ENCODE data around the gene SMC6. TPM values are rescaled to one million over a fixed set of nuclear protein-coding genes. Genes with fewer than 3 reads are reported as not detected.

SMC6 gene
- total RNA-seq, 4 donors from 2014 or later, result 15.4 to 30.0 (median 19.0) TPM

DNA sequence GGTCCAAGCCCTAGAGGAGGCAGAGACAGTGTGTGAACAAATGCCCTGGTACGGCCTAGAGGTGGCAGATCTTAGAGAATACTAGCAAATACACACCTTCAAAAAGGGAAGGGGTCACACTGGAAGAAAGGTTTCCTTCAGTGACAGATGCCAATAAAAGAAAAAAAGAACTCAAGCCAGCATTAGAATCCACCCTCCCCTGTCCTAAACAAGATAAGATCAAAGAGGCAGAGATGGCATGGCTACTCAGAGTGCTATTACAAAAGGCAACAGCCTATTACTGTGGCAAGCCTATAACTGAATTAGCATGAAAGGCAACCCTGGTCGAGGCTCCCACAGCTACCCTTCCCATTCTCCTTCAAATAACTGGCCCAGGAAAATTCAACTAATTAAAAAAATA is 69.6 kb downstream of the SMC6 start:
- intact Hi-C loops (cut with DNase I), result no loop called here
- H3K4me3 ChIP-seq (replicated peaks in 1 of 3), result no peak overlapping the region
- no peak for DNase-seq
- H3K9me3 ChIP-seq, result no peaks in the 10 kb centered on the region
- H3K27me3 ChIP-seq, result no peaks in the 10 kb centered on the region
- 86 to 87% methylated on average over 2 of the region's 2 CpGs for WGBS, 2 donors
- TF ChIP-seq CTCF (IDR thresholded peaks at IDR 0.05), result no peak
- no peak for TF ChIP-seq POLR2A (IDR thresholded peaks at IDR 0.05)
- peaks cover 0 to 4% of the 10 kb centered on the region in 2 donors for H3K36me3 ChIP-seq
- H3K4me1 ChIP-seq, result no peaks in the 10 kb centered on the region
- H3K27ac ChIP-seq, result no peak overlapping the region

- WGBS, 2 donors, result 93 to 94% methylated on average over 6 of the region's 6 CpGs
- H3K9me3 ChIP-seq, result no peaks in the 10 kb centered on the region
- no peak for DNase-seq
- no peak for TF ChIP-seq POLR2A (IDR thresholded peaks at IDR 0.05)
- no peak for TF ChIP-seq CTCF (IDR thresholded peaks at IDR 0.05)
- intact Hi-C loops (cut with DNase I), result no loop called here
- no peaks in the 10 kb centered on the region for H3K4me1 ChIP-seq
- no peak overlapping the region for H3K4me3 ChIP-seq (replicated peaks in 1 of 3)
- no peaks in the 10 kb centered on the region for H3K36me3 ChIP-seq
- H3K27me3 ChIP-seq, result no peaks in the 10 kb centered on the region
- no peak overlapping the region for H3K27ac ChIP-seq
These were observed 71.3 kb downstream of the SMC6 start for GRCh38 chr2:17682098-17682857.

- no peak for DNase-seq
- intact Hi-C loops (cut with DNase I), result no loop called here
- TF ChIP-seq CTCF (IDR thresholded peaks at IDR 0.05) (no peak), POLR2A (IDR thresholded peaks at IDR 0.05) (no peak)
- H3K27me3 ChIP-seq, result no peaks in the 10 kb centered on the region
- no peaks in the 10 kb centered on the region for H3K4me1 ChIP-seq
- no peaks in the 10 kb centered on the region for H3K9me3 ChIP-seq
- no peak overlapping the region for H3K27ac ChIP-seq
- WGBS, 2 donors, result 98% methylated on average over 3 of the region's 3 CpGs
- H3K4me3 ChIP-seq (replicated peaks in 1 of 3), result no peak overlapping the region
- H3K36me3 ChIP-seq, result no peaks in the 10 kb centered on the region
These were observed 73.5 kb downstream of the SMC6 start for GRCh38 chr2:17680119-17680518.

DNA sequence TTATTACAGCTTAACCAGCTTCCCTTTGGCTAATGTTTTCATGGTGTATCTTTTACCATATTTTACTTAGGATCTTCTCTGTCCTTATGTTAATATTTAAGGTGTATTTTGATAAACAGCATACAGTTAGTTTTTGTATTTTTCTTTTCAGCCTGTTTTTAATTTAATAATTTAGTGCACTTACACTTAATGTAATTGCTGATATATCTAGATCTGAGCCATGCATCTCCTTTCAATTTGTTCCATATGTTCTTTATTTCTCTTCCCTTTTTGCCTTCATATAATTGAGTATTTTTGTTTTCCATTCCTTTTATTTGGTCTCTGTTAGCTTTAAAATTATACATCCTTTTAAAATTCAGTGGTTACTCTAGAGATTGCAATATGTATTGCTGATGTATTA is 78.8 kb downstream of the SMC6 start:
- TF ChIP-seq CTCF (IDR thresholded peaks at IDR 0.05) (no peak), POLR2A (IDR thresholded peaks at IDR 0.05) (no peak)
- Histone ChIP-seq H3K9me3 (no peaks in the 10 kb centered on the region), H3K4me3 (replicated peaks in 1 of 3) (no peak overlapping the region), H3K4me1 (no peaks in the 10 kb centered on the region), H3K27ac (no peak overlapping the region), H3K36me3 (peaks cover 0 to 2% of the 10 kb centered on the region in 2 donors), H3K27me3 (no peaks in the 10 kb centered on the region)
- intact Hi-C loops (cut with DNase I), result no loop called here
- no peak for DNase-seq

- Histone ChIP-seq H3K36me3 (peaks cover 0 to 6% of the 10 kb centered on the region in 2 donors), H3K4me1 (no peaks in the 10 kb centered on the region), H3K27ac (no peak overlapping the region), H3K9me3 (no peaks in the 10 kb centered on the region), H3K4me3 (replicated peaks in 1 of 3) (no peak overlapping the region), H3K27me3 (no peaks in the 10 kb centered on the region)
- 86 to 92% methylated on average over 7 of the region's 7 CpGs for WGBS, 2 donors
- intact Hi-C loops (cut with DNase I), result no loop called here
- TF ChIP-seq CTCF (IDR thresholded peaks at IDR 0.05) (no peak), POLR2A (IDR thresholded peaks at IDR 0.05) (no peak)
- DNase-seq, result no peak
These were observed 80.9 kb downstream of the SMC6 start for GRCh38 chr2:17672583-17673317.

Measured in thyroid gland (tissue), 4 donors.